Muscle of back (tissue), 11 donors: ENCODE data around the gene CARNS1. TPM values are rescaled to one million over a fixed set of nuclear protein-coding genes. Genes with fewer than 3 reads are reported as not detected.

Source experiments
- DNase-seq, 3 donors: peaks; one replicate each; pipeline versions ENCODE4 v3.0.0 to v3.0.0-alpha.2; 2013
- polyA plus RNA-seq, 10 donors: library from polyadenylated mRNA; unstranded; fragments of 120-200 nt; gene quantifications; one replicate each; pipeline ENCODE4 v1.2.1, GENCODE V29; 2013; ENCODE audit not compliant: insufficient read length in 10 of 10

Gene CARNS1
- polyA plus RNA-seq, 10 donors: 24.1 to 62.8 (median 48.3) TPM

- DNase-seq: no peak
Measured at GRCh38 chr11:67375320-67376055, 40.0 kb upstream of the CARNS1 start.

- no peak for DNase-seq
Measured at GRCh38 chr11:67376063-67376820, 39.2 kb upstream of the CARNS1 start.

GRCh38 chr11:67376873-67377808, 38.3 kb upstream of the CARNS1 start:
- no peak for DNase-seq

- no peak for DNase-seq
Measured at GRCh38 chr11:67378544-67378943, 36.9 kb upstream of the CARNS1 start.

GRCh38 chr11:67379061-67380058, 36.1 kb upstream of the CARNS1 start:
- no peak for DNase-seq

GRCh38 chr11:67381244-67381972, 34.1 kb upstream of the CARNS1 start:
- no peak for DNase-seq

GRCh38 chr11:67382276-67383136, 33.0 kb upstream of the CARNS1 start:
- DNase-seq: peak; percentile 70 to 87 (median 77)

GRCh38 chr11:67384851-67385366, 30.6 kb upstream of the CARNS1 start:
- no peak for DNase-seq

- no peak for DNase-seq
Measured at GRCh38 chr11:67387069-67387468, 28.4 kb upstream of the CARNS1 start.

- DNase-seq: no peak
Measured at GRCh38 chr11:67387518-67387917, 28.0 kb upstream of the CARNS1 start.

GRCh38 chr11:67389477-67389876, 26.0 kb upstream of the CARNS1 start:
- DNase-seq: no peak

- no peak for DNase-seq
Measured at GRCh38 chr11:67390947-67391303, 24.6 kb upstream of the CARNS1 start.

GRCh38 chr11:67391304-67392182, 23.9 kb upstream of the CARNS1 start, which contains the start of gene RAD9A:
Gene RAD9A, plus strand, starts transcription at chr11:67391986. Its CDS starts 59 bp downstream, at chr11:67392045.
- peak; percentile 95 to 98 (median 97) for DNase-seq

- no peak for DNase-seq
Measured at GRCh38 chr11:67392183-67392715, 23.2 kb upstream of the CARNS1 start.

GRCh38 chr11:67393437-67393836, 22.0 kb upstream of the CARNS1 start:
- no peak for DNase-seq

GRCh38 chr11:67393990-67394389, 21.5 kb upstream of the CARNS1 start:
- DNase-seq: no peak

GRCh38 chr11:67395555-67396258, 19.8 kb upstream of the CARNS1 start:
- no peak for DNase-seq
